DMS114 treated with DMSO at 0.1 percent for 48 hours (cell line): ENCODE data around the gene OR2V1.
"Not testable (repeated sequence)": the region's sequence is repeated elsewhere in the genome, so short reads cannot be mapped to it uniquely, and the experiment has no call there.

Experiments
- DNase-seq: peaks from one replicate; lab custom pipeline; 2025; ENCODE audit not compliant: unreplicated experiment; lab: John Stamatoyannopoulos, UW

Gene OR2V1

GRCh38 chr5:181129601-181130000 is 1.4 kb downstream of the OR2V1 start:
- no peak for DNase-seq

- DNase-seq, result no peak
These were observed 2.9 kb downstream of the OR2V1 start for GRCh38 chr5:181127907-181128626.

GRCh38 chr5:181127456-181127855 is 3.5 kb downstream of the OR2V1 start:
- no peak for DNase-seq

GRCh38 chr5:181126841-181127240 is 4.1 kb downstream of the OR2V1 start:
- no peak for DNase-seq

GRCh38 chr5:181124526-181124925 is 6.4 kb downstream of the OR2V1 start:
- no peak for DNase-seq

GRCh38 chr5:181121675-181122561 is 9.1 kb downstream of the OR2V1 start:
- DNase-seq, result no peak

- no peak for DNase-seq
These were observed 10.2 kb downstream of the OR2V1 start for GRCh38 chr5:181120761-181121160.

GRCh38 chr5:181120306-181120705 is 10.7 kb downstream of the OR2V1 start:
- no peak for DNase-seq

- DNase-seq, result no peak
These were observed 11.9 kb downstream of the OR2V1 start for GRCh38 chr5:181119105-181119504.

- no peak for DNase-seq
These were observed 12.6 kb downstream of the OR2V1 start for GRCh38 chr5:181118369-181118768.

GRCh38 chr5:181114844-181115778 is 15.9 kb downstream of the OR2V1 start:
- peak; percentile 22 for DNase-seq

- no peak for DNase-seq
These were observed 16.6 kb downstream of the OR2V1 start for GRCh38 chr5:181114284-181114843.

GRCh38 chr5:181113572-181113971 is 17.4 kb downstream of the OR2V1 start:
- not testable (repeated sequence) for DNase-seq

- DNase-seq, result no peak
These were observed 18.5 kb downstream of the OR2V1 start for GRCh38 chr5:181112476-181112875.

GRCh38 chr5:181111010-181111409 is 20.0 kb downstream of the OR2V1 start:
- DNase-seq, result no peak

- DNase-seq, result no peak
These were observed 21.4 kb downstream of the OR2V1 start for GRCh38 chr5:181109489-181110013.

GRCh38 chr5:181108578-181109165 is 22.3 kb downstream of the OR2V1 start:
- DNase-seq, result no peak

- no peak for DNase-seq
These were observed 23.3 kb downstream of the OR2V1 start for GRCh38 chr5:181107699-181108098.

- DNase-seq, result no peak
These were observed 25.5 kb downstream of the OR2V1 start for GRCh38 chr5:181105391-181106025.
